IMR-90 (cell line): ENCODE results near the gene PDCD1LG2. TPM values are rescaled to one million over a fixed set of nuclear protein-coding genes. Genes with fewer than 3 reads are reported as not detected.

Experiments used
- ATAC-seq: fragments of 200-7000 bp; cut with Tn5 transposase; 2 replicates; pipeline ENCODE4 v1.9.1; 2020; ENCODE audit warnings: low read depth, mild to moderate bottlenecking, moderate library complexity
- BruUV-seq: library from RNA; stranded (reverse); fragments of 400-500 nt; replicated peaks from 2 replicates; lab custom pipeline; 2021; lab: Mats Ljungman, UMichigan
- CTCF ChIA-PET: fragments of 300-600 bp; formaldehyde crosslinking; extraction: SDS; loops from one replicate; lab custom pipeline; 2021; ENCODE audit warnings: antibody characterized with exemption; lab: Yijun Ruan, JAX
- POLR2A ChIA-PET: fragments of 300-600 bp; sonication (Branson Sonifier 250); formaldehyde crosslinking; loops from one replicate; lab custom pipeline; 2022; ENCODE audit warnings: antibody characterized with exemption; ENCODE audit not compliant: unreplicated experiment; lab: Charles Lee
- DNase-seq: peaks from one replicate; pipeline ENCODE4 v3.0.0; 2013
- H2AFZ ChIP-seq: replicated peaks from 2 replicates; pipeline ENCODE3; 2013; ENCODE audit warnings: low read length, mild to moderate bottlenecking; ENCODE audit not compliant: poor library complexity
- H2AK5ac ChIP-seq: 2 replicates; pipeline ENCODE4 v1.6.1; 2013; ENCODE audit warnings: low read depth, low read length, inconsistent platforms
- H2AK9ac ChIP-seq: replicated peaks from 2 replicates; pipeline ENCODE3; 2013; ENCODE audit warnings: mild to moderate bottlenecking, low read depth, low read length, moderate library complexity; ENCODE audit not compliant: poor library complexity
- H2BK120ac ChIP-seq: 2 replicates; pipeline ENCODE4 v1.6.1; 2013; ENCODE audit warnings: low read depth, low read length, inconsistent platforms
- H2BK15ac ChIP-seq: 3 replicates; pipeline ENCODE4 v1.6.1; 2013; ENCODE audit warnings: low read depth, low read length, inconsistent platforms
- H2BK20ac ChIP-seq: 2 replicates; pipeline ENCODE4 v1.6.1; 2013; ENCODE audit warnings: low read depth, mild to moderate bottlenecking, inconsistent platforms, low read length, moderate library complexity
- H2BK5ac ChIP-seq: 2 replicates; pipeline ENCODE4 v1.6.1; 2013; ENCODE audit warnings: mild to moderate bottlenecking, low read depth, low read length, inconsistent platforms; ENCODE audit not compliant: poor library complexity, severe bottlenecking
- H3K14ac ChIP-seq: replicated peaks from 2 replicates; pipeline ENCODE4 v1.6.1; 2013; ENCODE audit warnings: low read depth, low read length, inconsistent platforms
- H3K18ac ChIP-seq: 2 replicates; pipeline ENCODE4 v1.6.1; 2013; ENCODE audit warnings: low read depth, low read length, control low read depth
- H3K23ac ChIP-seq: 2 replicates; pipeline ENCODE4 v1.6.1; 2013; ENCODE audit warnings: low read depth, low read length, inconsistent platforms
- H3K27ac ChIP-seq: 2 replicates; pipeline ENCODE4 v1.5.1; 2013; ENCODE audit warnings: mild to moderate bottlenecking, control low read depth, low read length; ENCODE audit not compliant: insufficient read depth
- H3K27me3 ChIP-seq: 2 replicates; pipeline ENCODE4 v1.6.1; 2013; ENCODE audit warnings: low read length; ENCODE audit not compliant: control insufficient read depth, insufficient read depth
- H3K36me3 ChIP-seq: 2 replicates; pipeline ENCODE4 v1.6.1; 2013; ENCODE audit warnings: low read length, mixed read lengths; ENCODE audit not compliant: control insufficient read depth, insufficient read depth
- H3K4ac ChIP-seq: 2 replicates; pipeline ENCODE4 v1.6.1; 2013; ENCODE audit warnings: low read depth, low read length, inconsistent platforms
- H3K4me1 ChIP-seq: 2 replicates; pipeline ENCODE4 v1.6.1; 2013; ENCODE audit warnings: low read length, mixed read lengths; ENCODE audit not compliant: control insufficient read depth, insufficient read depth
- H3K4me2 ChIP-seq: 2 replicates; pipeline ENCODE4 v1.6.1; 2013; ENCODE audit warnings: low read depth, mild to moderate bottlenecking, control low read depth, low read length, moderate library complexity
- H3K4me3 ChIP-seq: 2 replicates; pipeline ENCODE4 v1.5.1; 2013; ENCODE audit warnings: low read depth, mild to moderate bottlenecking, control low read depth, low read length, moderate library complexity; ENCODE audit not compliant: insufficient read depth
- H3K56ac ChIP-seq: 2 replicates; pipeline ENCODE4 v1.6.1; 2013; ENCODE audit warnings: low read length, inconsistent platforms; ENCODE audit not compliant: insufficient read depth; ENCODE audit errors: extremely low read depth
- H3K79me1 ChIP-seq, 2 experiments: 2 replicates each; pipeline ENCODE4 v1.6.1; 2013; ENCODE audit warnings: low read length in 2 of 2, inconsistent platforms in 1 of 2, low read depth in 1 of 2
- H3K9ac ChIP-seq: 2 replicates; pipeline ENCODE4 v1.6.1; 2013; ENCODE audit warnings: low read depth, low read length, control low read depth
- H3K9me1 ChIP-seq: 2 replicates; pipeline ENCODE4 v1.6.1; 2013; ENCODE audit warnings: low read length, inconsistent platforms; ENCODE audit not compliant: insufficient read depth
- H3K9me3 ChIP-seq: 2 replicates; pipeline ENCODE4 v1.6.1; 2013; ENCODE audit warnings: low read length; ENCODE audit not compliant: control insufficient read depth, insufficient read depth
- H4K20me1 ChIP-seq: 2 replicates; pipeline ENCODE4 v1.6.1; 2013; ENCODE audit warnings: low read length, inconsistent platforms; ENCODE audit not compliant: insufficient read depth
- H4K5ac ChIP-seq: 2 replicates; pipeline ENCODE4 v1.6.1; 2013; ENCODE audit warnings: mild to moderate bottlenecking, low read depth, low read length, control low read depth
- H4K8ac ChIP-seq, 2 experiments: 2 replicates each; pipeline ENCODE4 v1.6.1; 2013; ENCODE audit warnings: low read depth in 2 of 2, low read length in 2 of 2, control low read depth in 1 of 2, inconsistent platforms in 1 of 2
- H4K91ac ChIP-seq: 2 replicates; pipeline ENCODE4 v1.6.1; 2013; ENCODE audit warnings: low read depth, low read length, inconsistent platforms; ENCODE audit not compliant: insufficient read depth
- BHLHE40 ChIP-seq: fragments of 150-350 bp; IDR thresholded peaks from 2 replicates; pipeline ENCODE4 v1.6.1; 2016; ENCODE audit warnings: mild to moderate bottlenecking, low read depth, low read length
- CHD1 ChIP-seq: IDR thresholded peaks from 2 replicates; pipeline ENCODE4 v1.6.1; 2012; ENCODE audit warnings: low read depth, low read length, improper control_type of control experiment
- FOS ChIP-seq: fragments of 150-350 bp; IDR thresholded peaks from 2 replicates; pipeline ENCODE4 v1.6.1; 2016; ENCODE audit warnings: low read depth, low read length
- MAFK ChIP-seq: IDR thresholded peaks from 2 replicates; pipeline ENCODE4 v1.6.1; 2012; ENCODE audit warnings: low read depth, low read length, improper control_type of control experiment
- MAZ ChIP-seq: IDR thresholded peaks from 2 replicates; pipeline ENCODE4 v1.6.1; 2012; ENCODE audit warnings: low read depth, mild to moderate bottlenecking, low read length, improper control_type of control experiment, moderate library complexity, borderline replicate concordance
- MXI1 ChIP-seq: IDR thresholded peaks from 2 replicates; pipeline ENCODE4 v1.6.1; 2012; ENCODE audit warnings: low read depth, mild to moderate bottlenecking, low read length, moderate library complexity, borderline replicate concordance
- NFE2L2 ChIP-seq: fragments of 150-350 bp; IDR thresholded peaks from 2 replicates; pipeline ENCODE4 v1.6.1; 2016; ENCODE audit warnings: low read depth, mild to moderate bottlenecking, low read length
- POLR2A ChIP-seq: IDR thresholded peaks from 2 replicates; pipeline ENCODE4 v1.6.1; 2012; ENCODE audit warnings: mild to moderate bottlenecking, low read depth, low read length
- RAD21 ChIP-seq: IDR thresholded peaks from 2 replicates; pipeline ENCODE4 v1.6.1; 2012; ENCODE audit warnings: low read length, improper control_type of control experiment
- RCOR1 ChIP-seq: IDR thresholded peaks from 2 replicates; pipeline ENCODE4 v1.6.1; 2012; ENCODE audit warnings: mild to moderate bottlenecking, low read length, improper control_type of control experiment; ENCODE audit not compliant: insufficient replicate concordance
- dilution Hi-C: fragments of 300-500 bp; cut with HindIII; formaldehyde crosslinking; loops from one replicate; pipeline ENCODE4 v1.14.3; 2018; ENCODE audit warnings: low sequenced_read_pairs; ENCODE audit not compliant: unreplicated experiment
- in situ Hi-C: fragments of 300-500 bp; cut with MboI; formaldehyde crosslinking; loops from 3 replicates; pipeline ENCODE4 v1.14.3; 2019; ENCODE audit warnings: low sequenced_read_pairs, inconsistent platforms, mixed read lengths
- intact Hi-C: fragments of 100-400 bp; cut with micrococcal nuclease; formaldehyde crosslinking; loops from 2 replicates; pipeline ENCODE4 v1.10.0; 2022
- polyA plus RNA-seq, 3 experiments: library from polyadenylated mRNA; depleted of rRNA; stranded (reverse); fragments of >200 nt; gene quantifications; 2 replicates each; pipeline ENCODE4 v1.2.3, GENCODE V29; 2012; ENCODE audit warnings: low replicate concordance in 1 of 3
- total RNA-seq: library from RNA; depleted of rRNA; stranded (reverse); fragments of >200 nt; gene quantifications from 2 replicates; pipeline ENCODE4 v1.2.3, GENCODE V29; 2012
- TF ChIP-seq, protein P1 (sequence below): conservative IDR thresholded peaks from 2 replicates; pipeline ENCODE4 v1.5.1; 2012; ENCODE audit warnings: mild to moderate bottlenecking, low read depth, low read length, improper control_type of control experiment
- TF ChIP-seq, protein P2 (sequence below): fragments of 150-350 bp; IDR thresholded peaks from 2 replicates; pipeline ENCODE4 v1.6.1; 2016; ENCODE audit warnings: low read depth, mild to moderate bottlenecking, low read length, moderate library complexity, borderline replicate concordance

Gene PDCD1LG2
- total and polyA plus RNA-seq, 2 of the 4 experiments (the other 2 are of a cell fraction), result 17.5 to 33.3 TPM

DNA sequence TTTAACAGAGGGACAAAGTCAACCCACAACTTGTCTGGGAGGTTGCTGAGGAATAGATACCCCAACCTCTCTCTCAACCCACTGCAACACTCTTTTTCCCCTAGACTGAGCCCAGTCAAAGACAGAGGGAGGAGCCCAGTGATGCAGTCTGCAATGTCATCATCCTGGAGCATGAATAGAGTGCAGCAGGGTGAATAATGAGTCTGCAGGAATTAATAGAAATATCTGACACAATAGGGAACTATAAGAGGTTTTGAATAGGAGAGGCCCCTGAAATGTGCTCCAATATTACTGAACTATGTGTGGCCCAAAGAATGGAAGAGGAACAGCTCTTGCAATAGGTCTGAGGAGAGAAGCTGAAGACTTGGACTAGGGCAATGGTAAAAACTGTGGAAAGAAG lies 59.1 kb downstream of the PDCD1LG2 start:
- no TSS peak for BruUV-seq
- Histone ChIP-seq H3K27me3 (no peaks in the 10 kb centered on the region), H3K79me1 (peaks cover 0 to 12% of the 10 kb centered on the region in 2 experiments; a peak in 1 of 4 replicates), H3K56ac (no peak overlapping the region), H2BK5ac (no peak overlapping the region), H3K4me3 (no peak overlapping the region), H3K9me3 (no peaks in the 10 kb centered on the region), H2AFZ (no peak overlapping the region), H2BK15ac (no peak overlapping the region), H4K8ac (no peak overlapping the region), H3K36me3 (peaks cover 16% of the 10 kb centered on the region), H3K27ac (no peak overlapping the region), H3K4me1 (no peaks in the 10 kb centered on the region; the same call in 1 of the 2 replicates), H2AK9ac (no peak overlapping the region), H4K5ac (no peak overlapping the region), H3K4ac (no peak overlapping the region; the same call in 1 of the 2 replicates), H3K4me2 (no peak overlapping the region), H2AK5ac (no peak overlapping the region), H3K9me1 (peaks cover 5% of the 10 kb centered on the region), H4K91ac (no peak overlapping the region), H3K9ac (no peak overlapping the region), H4K20me1 (no peaks in the 10 kb centered on the region), H3K14ac (no peak overlapping the region), H2BK20ac (no peak overlapping the region), H3K23ac (no peak overlapping the region), H3K18ac (no peak overlapping the region; the same call in 1 of the 2 replicates), H2BK120ac (no peak overlapping the region)
- DNase-seq, result no peak
- no peak for TF ChIP-seq RCOR1
- TF ChIP-seq POLR2A, result no peak
- TF ChIP-seq FOS, result no peak
- TF ChIP-seq BHLHE40, result no peak
- TF ChIP-seq, protein P1, sequence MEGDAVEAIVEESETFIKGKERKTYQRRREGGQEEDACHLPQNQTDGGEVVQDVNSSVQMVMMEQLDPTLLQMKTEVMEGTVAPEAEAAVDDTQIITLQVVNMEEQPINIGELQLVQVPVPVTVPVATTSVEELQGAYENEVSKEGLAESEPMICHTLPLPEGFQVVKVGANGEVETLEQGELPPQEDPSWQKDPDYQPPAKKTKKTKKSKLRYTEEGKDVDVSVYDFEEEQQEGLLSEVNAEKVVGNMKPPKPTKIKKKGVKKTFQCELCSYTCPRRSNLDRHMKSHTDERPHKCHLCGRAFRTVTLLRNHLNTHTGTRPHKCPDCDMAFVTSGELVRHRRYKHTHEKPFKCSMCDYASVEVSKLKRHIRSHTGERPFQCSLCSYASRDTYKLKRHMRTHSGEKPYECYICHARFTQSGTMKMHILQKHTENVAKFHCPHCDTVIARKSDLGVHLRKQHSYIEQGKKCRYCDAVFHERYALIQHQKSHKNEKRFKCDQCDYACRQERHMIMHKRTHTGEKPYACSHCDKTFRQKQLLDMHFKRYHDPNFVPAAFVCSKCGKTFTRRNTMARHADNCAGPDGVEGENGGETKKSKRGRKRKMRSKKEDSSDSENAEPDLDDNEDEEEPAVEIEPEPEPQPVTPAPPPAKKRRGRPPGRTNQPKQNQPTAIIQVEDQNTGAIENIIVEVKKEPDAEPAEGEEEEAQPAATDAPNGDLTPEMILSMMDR, result no peak
- TF ChIP-seq RAD21, result no peak
- TF ChIP-seq NFE2L2, result no peak
- TF ChIP-seq MAZ, result no peak
- TF ChIP-seq, protein P2, sequence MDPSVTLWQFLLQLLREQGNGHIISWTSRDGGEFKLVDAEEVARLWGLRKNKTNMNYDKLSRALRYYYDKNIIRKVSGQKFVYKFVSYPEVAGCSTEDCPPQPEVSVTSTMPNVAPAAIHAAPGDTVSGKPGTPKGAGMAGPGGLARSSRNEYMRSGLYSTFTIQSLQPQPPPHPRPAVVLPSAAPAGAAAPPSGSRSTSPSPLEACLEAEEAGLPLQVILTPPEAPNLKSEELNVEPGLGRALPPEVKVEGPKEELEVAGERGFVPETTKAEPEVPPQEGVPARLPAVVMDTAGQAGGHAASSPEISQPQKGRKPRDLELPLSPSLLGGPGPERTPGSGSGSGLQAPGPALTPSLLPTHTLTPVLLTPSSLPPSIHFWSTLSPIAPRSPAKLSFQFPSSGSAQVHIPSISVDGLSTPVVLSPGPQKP, result no peak
- TF ChIP-seq CHD1, result no peak
- no peak for TF ChIP-seq MXI1
- no peak for TF ChIP-seq MAFK
- CTCF ChIA-PET, result no interaction called here
- in situ Hi-C loops (loop anchor here (10.0 kb wide), 1 partner anchor 65 kb away; no protein-coding TSS in a partner anchor), dilution Hi-C loops (no loop called here), intact Hi-C loops (no loop called here)
- ATAC-seq, result peak; percentile 60; the same call in 1 of the 2 replicates
- POLR2A ChIA-PET, result no interaction called here
